Superior temporal gyrus (tissue), 1 donor: Measurements from ENCODE around the gene DHX34.
"Not testable (repeated sequence)": the region's sequence is repeated elsewhere in the genome, so short reads cannot be mapped to it uniquely, and the experiment has no call there.

Experiments used
- DNase-seq: peaks from one replicate; pipeline ENCODE4 v3.0.0-alpha.2; 2016; ENCODE audit errors: extremely low spot score

Gene DHX34

GRCh38 chr19:47370045-47370611 lies 21.0 kb downstream of the DHX34 start:
- peak; percentile 25 for DNase-seq

- DNase-seq: no peak
Measured at GRCh38 chr19:47371261-47371660, 22.1 kb downstream of the DHX34 start.

GRCh38 chr19:47372603-47373002 lies 23.5 kb downstream of the DHX34 start:
- no peak for DNase-seq

GRCh38 chr19:47373246-47374240 lies 24.4 kb downstream of the DHX34 start:
- DNase-seq: no peak

- DNase-seq: no peak
Measured at GRCh38 chr19:47374876-47375693, 26.0 kb downstream of the DHX34 start.

GRCh38 chr19:47375694-47376588 lies 26.8 kb downstream of the DHX34 start:
- no peak for DNase-seq

GRCh38 chr19:47376589-47377144 lies 27.6 kb downstream of the DHX34 start:
- DNase-seq: no peak

- no peak for DNase-seq
Measured at GRCh38 chr19:47377208-47377701, 28.1 kb downstream of the DHX34 start.

GRCh38 chr19:47377801-47378200 lies 28.7 kb downstream of the DHX34 start:
- DNase-seq: no peak

GRCh38 chr19:47378246-47378645 lies 29.1 kb downstream of the DHX34 start:
- no peak for DNase-seq

- peak; percentile 71 for DNase-seq
Measured at GRCh38 chr19:47379381-47379938, 30.3 kb downstream of the DHX34 start.

GRCh38 chr19:47380559-47380958 lies 31.4 kb downstream of the DHX34 start:
- DNase-seq: no peak

GRCh38 chr19:47381121-47381520 lies 32.0 kb downstream of the DHX34 start:
- DNase-seq: no peak

- no peak for DNase-seq
Measured at GRCh38 chr19:47381653-47382279, 32.7 kb downstream of the DHX34 start.

GRCh38 chr19:47383890-47384289 lies 34.8 kb downstream of the DHX34 start:
- DNase-seq: not testable (repeated sequence)

GRCh38 chr19:47384533-47384932 lies 35.4 kb downstream of the DHX34 start:
- DNase-seq: not testable (repeated sequence)

- DNase-seq: not testable (repeated sequence)
Measured at GRCh38 chr19:47386582-47386981, 37.5 kb downstream of the DHX34 start.

GRCh38 chr19:47387623-47388022 lies 38.5 kb downstream of the DHX34 start:
- DNase-seq: not testable (repeated sequence)

- not testable (repeated sequence) for DNase-seq
Measured at GRCh38 chr19:47388721-47389120, 39.6 kb downstream of the DHX34 start.

- no peak for DNase-seq
Measured at GRCh38 chr19:47389150-47389556, 40.0 kb downstream of the DHX34 start.
